Lower lobe of right lung (tissue), 2 donors: ENCODE results near the gene MKI67. TPM values are rescaled to one million over a fixed set of nuclear protein-coding genes. Genes with fewer than 3 reads are reported as not detected.

Experiments used
- ATAC-seq, 2 donors: fragments of 200-7000 bp; cut with Tn5 transposase; one replicate each; pipeline ENCODE4 v1.9.1; 2020 to 2022; ENCODE audit warnings: mild to moderate bottlenecking in 2 of 2, moderate library complexity in 2 of 2
- DNase-seq: peaks from one replicate; pipeline ENCODE4 v3.0.0-alpha.2; 2020
- H3K27ac ChIP-seq: fragments of 200-600 bp; one replicate; pipeline ENCODE4 v1.8.0; 2022
- H3K27me3 ChIP-seq: fragments of 200-600 bp; one replicate; pipeline ENCODE4 v1.8.0; 2022; ENCODE audit warnings: low read depth
- H3K36me3 ChIP-seq: fragments of 200-600 bp; one replicate; pipeline ENCODE4 v1.8.0; 2022; ENCODE audit warnings: mild to moderate bottlenecking
- H3K4me1 ChIP-seq: fragments of 200-600 bp; one replicate; pipeline ENCODE4 v1.8.0; 2022
- H3K4me3 ChIP-seq: fragments of 200-600 bp; one replicate; pipeline ENCODE4 v1.8.0; 2022; ENCODE audit warnings: mild to moderate bottlenecking
- H3K9me3 ChIP-seq: fragments of 200-600 bp; one replicate; pipeline ENCODE4 v1.8.0; 2022
- intact Hi-C: fragments of 100-400 bp; cut with DNase I; formaldehyde crosslinking; loops from one replicate; pipeline ENCODE4 v1.11.0; 2022
- total RNA-seq: library from RNA; stranded (reverse); fragmentation: NEBNext Ultra II Directional; extraction: Animal tissue kit (Norgen Biotek cat#: 25700); gene quantifications from one replicate; pipeline ENCODE4 v1.2.1, GENCODE V29; 2021
- TF ChIP-seq, protein P1 (sequence below): fragments of 200-600 bp; IDR thresholded peaks from one replicate; pipeline ENCODE4 v1.8.0; 2022; ENCODE audit warnings: antibody characterized with exemption, mild to moderate bottlenecking
- donor health status: DM: no; HTN: yes; CAD: no; lungs with severe emphysema.

Gene MKI67
- total RNA-seq, 1 donor from 2014 or later, result 4.8 TPM

DNA sequence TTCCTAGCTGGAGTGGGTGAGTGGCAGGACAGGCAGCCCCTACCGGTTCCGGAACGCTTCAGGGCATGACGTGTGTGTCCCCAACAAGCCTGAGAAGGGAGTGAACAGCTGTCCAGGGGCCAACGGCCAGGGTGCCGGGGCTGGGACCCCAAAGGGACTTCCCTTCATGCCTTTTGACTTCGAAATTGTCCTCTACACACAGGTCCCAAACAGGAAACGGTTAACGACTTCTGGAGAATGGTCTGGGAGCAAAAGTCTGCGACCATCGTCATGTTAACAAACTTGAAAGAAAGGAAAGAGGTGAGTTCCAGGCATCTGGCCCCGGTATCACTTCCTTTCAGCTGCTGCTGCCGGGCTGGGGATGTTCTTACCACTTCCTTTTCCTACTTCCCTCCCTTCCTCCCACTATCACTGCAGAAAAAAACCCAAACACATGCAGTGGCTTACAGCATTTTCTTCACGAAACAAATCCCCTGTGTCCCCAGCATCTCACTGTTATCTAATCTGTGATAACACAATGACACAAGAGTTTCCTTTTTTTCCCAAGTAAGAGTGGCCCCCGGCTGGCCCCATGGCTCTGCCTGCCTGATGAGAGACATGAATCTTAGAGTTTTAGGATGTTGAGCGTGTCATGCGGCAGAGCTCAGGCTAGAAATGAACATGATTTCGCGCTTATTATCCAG, 63.2 kb downstream of the MKI67 start:
- no peaks in the 10 kb centered on the region for H3K27me3 ChIP-seq
- H3K4me3 ChIP-seq, result peak overlapping the region; percentile 16
- peaks cover 42% of the 10 kb centered on the region for H3K4me1 ChIP-seq
- H3K9me3 ChIP-seq, result no peaks in the 10 kb centered on the region
- H3K27ac ChIP-seq, result peak overlapping the region; percentile 77
- intact Hi-C loops, result no loop called here
- ATAC-seq (peak; percentile 40 to 54), DNase-seq (no peak)
- peaks cover 81% of the 10 kb centered on the region for H3K36me3 ChIP-seq
- TF ChIP-seq, protein P1, sequence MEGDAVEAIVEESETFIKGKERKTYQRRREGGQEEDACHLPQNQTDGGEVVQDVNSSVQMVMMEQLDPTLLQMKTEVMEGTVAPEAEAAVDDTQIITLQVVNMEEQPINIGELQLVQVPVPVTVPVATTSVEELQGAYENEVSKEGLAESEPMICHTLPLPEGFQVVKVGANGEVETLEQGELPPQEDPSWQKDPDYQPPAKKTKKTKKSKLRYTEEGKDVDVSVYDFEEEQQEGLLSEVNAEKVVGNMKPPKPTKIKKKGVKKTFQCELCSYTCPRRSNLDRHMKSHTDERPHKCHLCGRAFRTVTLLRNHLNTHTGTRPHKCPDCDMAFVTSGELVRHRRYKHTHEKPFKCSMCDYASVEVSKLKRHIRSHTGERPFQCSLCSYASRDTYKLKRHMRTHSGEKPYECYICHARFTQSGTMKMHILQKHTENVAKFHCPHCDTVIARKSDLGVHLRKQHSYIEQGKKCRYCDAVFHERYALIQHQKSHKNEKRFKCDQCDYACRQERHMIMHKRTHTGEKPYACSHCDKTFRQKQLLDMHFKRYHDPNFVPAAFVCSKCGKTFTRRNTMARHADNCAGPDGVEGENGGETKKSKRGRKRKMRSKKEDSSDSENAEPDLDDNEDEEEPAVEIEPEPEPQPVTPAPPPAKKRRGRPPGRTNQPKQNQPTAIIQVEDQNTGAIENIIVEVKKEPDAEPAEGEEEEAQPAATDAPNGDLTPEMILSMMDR, result no peak

DNA sequence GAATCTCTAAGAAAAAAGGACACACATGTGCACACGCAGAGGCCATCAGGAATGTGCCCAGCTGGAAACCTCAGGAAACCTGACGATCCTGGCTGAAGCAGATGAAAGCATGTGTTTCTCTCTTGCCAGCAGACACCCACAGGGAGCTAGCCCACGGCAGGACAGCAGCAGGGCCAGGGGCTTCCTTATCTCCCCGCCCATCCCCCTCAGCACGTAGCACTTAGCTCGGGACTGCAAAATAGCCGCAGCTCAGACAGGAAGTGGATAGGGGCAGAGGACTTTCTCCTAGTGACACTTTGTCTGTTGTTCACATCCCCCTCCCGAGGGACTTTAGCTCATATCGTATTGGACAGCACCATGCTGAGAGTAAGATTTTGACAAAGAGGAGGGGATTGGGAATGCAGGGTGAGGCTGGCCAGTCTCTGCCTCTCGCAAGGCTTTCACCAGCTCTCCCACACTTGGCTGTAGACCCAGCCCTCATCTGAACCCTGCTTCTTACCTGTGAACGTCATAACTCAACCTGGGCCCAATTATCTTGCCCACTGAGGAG, 63.8 kb downstream of the MKI67 start:
- DNase-seq (no peak), ATAC-seq (no peak)
- H3K4me3 ChIP-seq, result peak overlapping the region; percentile 16
- intact Hi-C loops, result no loop called here
- peaks cover 42% of the 10 kb centered on the region for H3K4me1 ChIP-seq
- no peaks in the 10 kb centered on the region for H3K9me3 ChIP-seq
- H3K27me3 ChIP-seq, result no peaks in the 10 kb centered on the region
- peaks cover 81% of the 10 kb centered on the region for H3K36me3 ChIP-seq
- TF ChIP-seq, protein P1, result no peak
- peak overlapping the region; percentile 77 for H3K27ac ChIP-seq

- H3K27me3 ChIP-seq, result no peaks in the 10 kb centered on the region
- intact Hi-C loops, result no loop called here
- TF ChIP-seq, protein P1, result no peak
- no peaks in the 10 kb centered on the region for H3K9me3 ChIP-seq
- H3K4me3 ChIP-seq, result no peak overlapping the region
- no peak for ATAC-seq
- no peak for DNase-seq
- peaks cover 42% of the 10 kb centered on the region for H3K4me1 ChIP-seq
- peaks cover 81% of the 10 kb centered on the region for H3K36me3 ChIP-seq
- H3K27ac ChIP-seq, result peak overlapping the region; percentile 77
These were observed 64.6 kb downstream of the MKI67 start for GRCh38 chr10:128061306-128062300.

- no peak overlapping the region for H3K27ac ChIP-seq
- no peaks in the 10 kb centered on the region for H3K9me3 ChIP-seq
- intact Hi-C loops, result no loop called here
- H3K36me3 ChIP-seq, result peaks cover 81% of the 10 kb centered on the region
- H3K4me3 ChIP-seq, result no peak overlapping the region
- TF ChIP-seq, protein P1, result no peak
- no peak for DNase-seq
- no peak for ATAC-seq
- no peaks in the 10 kb centered on the region for H3K27me3 ChIP-seq
- H3K4me1 ChIP-seq, result peaks cover 34% of the 10 kb centered on the region
These were observed 65.6 kb downstream of the MKI67 start for GRCh38 chr10:128060341-128061250.

GRCh38 chr10:128059982-128060293, 66.3 kb downstream of the MKI67 start:
- H3K36me3 ChIP-seq, result peaks cover 81% of the 10 kb centered on the region
- H3K27ac ChIP-seq, result no peak overlapping the region
- H3K4me3 ChIP-seq, result no peak overlapping the region
- TF ChIP-seq, protein P1, result no peak
- no peaks in the 10 kb centered on the region for H3K9me3 ChIP-seq
- intact Hi-C loops, result no loop called here
- ATAC-seq (no peak), DNase-seq (no peak)
- H3K4me1 ChIP-seq, result peaks cover 28% of the 10 kb centered on the region
- no peaks in the 10 kb centered on the region for H3K27me3 ChIP-seq
